ENCODE data around the gene STK11.

STK11 gene

DNA sequence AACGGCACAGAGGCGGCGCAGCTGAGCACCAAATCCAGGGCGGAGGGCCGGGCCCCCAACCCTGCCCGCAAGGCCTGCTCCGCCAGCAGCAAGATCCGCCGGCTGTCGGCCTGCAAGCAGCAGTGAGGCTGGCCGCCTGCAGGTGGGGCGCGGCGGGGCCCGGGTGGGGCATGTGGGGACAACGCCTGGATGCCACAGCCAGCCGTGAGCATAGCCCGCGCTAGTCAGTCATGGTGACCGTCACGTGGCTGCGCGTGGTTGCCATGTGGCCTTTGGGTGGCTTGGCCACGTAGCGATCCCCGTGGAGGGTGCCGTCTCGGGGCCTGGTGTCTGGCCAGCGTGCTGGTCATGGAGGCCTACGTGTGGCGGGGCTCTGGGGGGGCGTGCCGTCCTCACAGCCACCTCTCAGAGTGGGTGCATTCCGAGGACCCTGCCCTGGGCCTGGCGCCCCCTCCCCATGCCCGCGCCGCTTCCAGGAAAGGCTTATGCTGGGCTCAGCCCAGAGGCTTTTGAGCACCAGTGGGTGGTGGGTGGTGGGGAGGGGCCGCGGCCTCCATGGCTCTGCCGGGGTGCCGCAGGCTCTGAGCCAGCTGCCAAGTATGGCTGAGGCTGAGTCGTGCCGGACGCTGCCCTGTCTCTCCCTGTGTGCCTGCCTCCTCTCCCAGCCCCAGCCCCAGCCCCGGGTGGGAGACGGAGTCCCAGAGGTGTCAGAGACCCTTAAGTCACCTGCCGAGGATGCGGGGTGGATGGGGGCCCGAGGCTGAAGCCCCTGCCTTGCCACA, 21.1 kb downstream of the STK11 start:
- no peak for DNase-seq

DNA sequence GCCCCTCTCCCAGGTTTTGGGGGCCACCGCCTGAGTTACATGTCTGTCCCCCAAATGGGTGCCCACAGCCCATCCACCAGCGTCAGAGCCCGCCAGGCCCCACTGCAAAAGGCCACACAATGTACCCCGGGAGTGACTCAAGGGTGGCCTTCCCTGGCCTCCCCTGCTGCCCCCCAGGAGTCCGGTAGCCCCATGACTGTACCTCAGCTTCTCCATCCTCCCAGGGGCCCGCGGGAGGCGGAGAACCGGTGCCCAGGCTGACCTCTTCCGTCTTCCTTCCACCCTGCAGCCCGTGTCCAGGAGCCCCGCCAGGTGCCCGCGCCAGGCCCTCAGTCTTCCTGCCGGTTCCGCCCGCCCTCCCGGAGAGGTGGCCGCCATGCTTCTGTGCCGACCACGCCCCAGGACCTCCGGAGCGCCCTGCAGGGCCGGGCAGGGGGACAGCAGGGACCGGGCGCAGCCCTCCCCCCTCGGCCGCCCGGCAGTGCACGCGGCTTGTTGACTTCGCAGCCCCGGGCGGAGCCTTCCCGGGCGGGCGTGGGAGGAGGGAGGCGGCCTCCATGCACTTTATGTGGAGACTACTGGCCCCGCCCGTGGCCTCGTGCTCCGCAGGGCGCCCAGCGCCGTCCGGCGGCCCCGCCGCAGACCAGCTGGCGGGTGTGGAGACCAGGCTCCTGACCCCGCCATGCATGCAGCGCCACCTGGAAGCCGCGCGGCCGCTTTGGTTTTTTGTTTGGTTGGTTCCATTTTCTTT, 21.9 kb downstream of the STK11 start:
- DNase-seq: no peak

DNA sequence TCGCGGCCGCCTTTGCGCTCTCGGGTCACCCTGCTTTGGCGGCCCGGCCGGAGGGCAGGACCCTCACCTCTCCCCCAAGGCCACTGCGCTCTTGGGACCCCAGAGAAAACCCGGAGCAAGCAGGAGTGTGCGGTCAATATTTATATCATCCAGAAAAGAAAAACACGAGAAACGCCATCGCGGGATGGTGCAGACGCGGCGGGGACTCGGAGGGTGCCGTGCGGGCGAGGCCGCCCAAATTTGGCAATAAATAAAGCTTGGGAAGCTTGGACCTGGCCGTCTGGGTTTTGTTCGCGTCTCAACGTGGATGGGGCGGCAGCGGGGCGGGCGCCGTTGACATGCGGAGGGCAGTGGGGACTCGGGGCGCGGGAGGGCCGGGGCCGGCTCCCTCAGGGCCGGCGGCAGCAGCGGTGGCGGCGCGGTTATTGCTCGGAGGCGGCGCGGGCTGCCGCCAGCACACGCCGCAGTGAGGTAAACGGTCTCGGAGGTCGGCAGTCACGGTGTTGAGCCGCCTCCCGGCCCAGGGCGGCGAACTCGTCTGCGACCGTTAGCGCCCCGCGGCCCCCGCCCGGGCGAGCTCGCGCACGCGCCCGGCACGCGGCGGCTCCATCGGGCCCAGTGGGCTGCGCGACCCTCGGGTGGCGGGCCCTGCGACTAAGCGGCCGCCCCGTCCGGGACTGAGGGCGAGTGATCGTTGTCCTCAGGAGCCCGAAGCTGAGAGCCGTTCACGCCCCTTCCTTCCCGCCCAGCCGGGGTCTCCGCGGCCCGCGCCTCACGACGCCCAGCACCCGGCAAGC, 22.8 kb downstream of the STK11 start:
- DNase-seq: no peak

DNA sequence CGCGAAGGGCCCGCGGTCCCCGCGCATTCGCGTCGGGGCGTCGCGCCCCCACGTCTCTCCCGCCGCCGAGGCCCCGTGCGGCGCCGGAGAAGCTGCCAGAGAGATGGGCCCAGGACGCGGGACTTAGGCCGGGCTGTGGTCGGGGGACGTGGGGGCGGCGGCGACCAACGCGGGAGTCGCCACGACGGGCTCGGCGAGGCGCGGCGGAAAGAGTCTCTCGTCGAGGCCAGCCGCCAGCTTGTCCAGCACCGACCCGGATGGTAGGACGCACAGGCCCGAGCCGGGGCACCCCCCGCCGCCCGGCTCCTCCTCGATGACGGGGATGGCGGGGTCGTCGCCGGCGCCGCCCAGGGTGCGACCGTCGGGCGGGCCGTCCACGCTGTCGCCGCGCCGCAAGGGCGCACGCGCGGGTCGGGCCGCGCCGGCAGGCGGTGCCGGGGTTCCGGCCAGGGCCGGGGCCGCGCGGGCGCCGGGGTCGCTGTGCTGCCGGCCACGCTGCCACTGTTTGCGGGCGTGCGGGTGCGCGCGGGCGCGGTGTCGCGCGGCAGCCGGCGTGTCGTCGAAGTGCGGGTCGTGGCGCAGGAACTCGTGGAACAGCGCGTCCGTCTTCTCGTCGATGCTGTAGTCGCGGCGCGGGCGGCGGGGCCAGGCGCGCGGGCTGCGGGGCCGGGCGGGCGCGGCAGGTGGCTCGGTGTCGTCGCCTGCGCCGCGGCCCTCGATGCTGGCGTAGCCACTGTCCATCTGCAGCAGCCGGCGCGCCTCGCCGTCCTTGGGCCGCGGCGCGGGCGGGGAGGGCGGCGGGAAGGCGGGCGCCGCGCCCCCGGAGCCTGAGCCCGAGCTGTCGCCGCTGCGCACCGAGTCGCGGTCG, 23.7 kb downstream of the STK11 start:
- no peak for DNase-seq

DNA sequence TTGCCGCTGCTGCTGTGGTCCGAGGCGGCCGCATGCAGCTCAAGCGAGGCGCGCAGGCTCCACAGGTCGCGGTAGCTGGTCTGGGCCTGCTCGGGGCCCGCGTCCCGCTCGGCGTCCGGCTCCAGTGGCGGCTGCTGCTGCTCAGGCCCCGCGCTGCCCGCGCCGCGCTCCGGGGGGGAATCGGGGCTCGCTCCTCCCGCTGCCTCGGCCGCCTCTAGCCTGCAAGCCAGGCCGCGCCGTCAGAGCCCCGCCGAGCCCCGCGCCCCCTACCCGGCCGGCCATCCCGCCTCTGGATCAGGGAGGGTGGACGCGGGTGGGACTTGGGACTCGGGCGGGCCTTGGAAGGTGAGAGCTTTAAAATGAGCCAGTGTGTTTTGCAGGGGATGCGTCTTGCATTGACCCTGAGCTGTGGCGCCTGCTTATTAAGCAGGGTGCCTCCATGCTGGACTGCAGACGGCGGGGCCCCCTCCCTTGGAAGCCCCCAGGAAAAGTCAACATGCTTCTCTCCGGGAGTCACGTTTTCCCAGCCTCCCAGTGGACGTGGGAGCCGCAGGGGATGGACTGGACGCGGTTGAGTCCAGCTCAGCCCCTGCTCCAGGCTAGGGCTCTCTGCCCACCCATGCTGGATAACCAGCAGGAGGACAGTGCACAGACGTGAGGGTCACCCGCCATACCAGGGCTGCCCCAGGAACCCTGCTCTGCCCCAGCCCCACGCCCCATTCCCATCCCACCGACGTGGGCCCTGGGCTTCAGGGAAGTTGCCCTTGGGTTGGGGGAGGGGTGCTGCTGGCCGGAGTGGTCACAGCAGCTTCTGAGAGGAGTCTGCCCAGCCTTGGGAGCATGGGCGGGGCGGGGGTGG, 24.6 kb downstream of the STK11 start:
- no peak for DNase-seq

DNA sequence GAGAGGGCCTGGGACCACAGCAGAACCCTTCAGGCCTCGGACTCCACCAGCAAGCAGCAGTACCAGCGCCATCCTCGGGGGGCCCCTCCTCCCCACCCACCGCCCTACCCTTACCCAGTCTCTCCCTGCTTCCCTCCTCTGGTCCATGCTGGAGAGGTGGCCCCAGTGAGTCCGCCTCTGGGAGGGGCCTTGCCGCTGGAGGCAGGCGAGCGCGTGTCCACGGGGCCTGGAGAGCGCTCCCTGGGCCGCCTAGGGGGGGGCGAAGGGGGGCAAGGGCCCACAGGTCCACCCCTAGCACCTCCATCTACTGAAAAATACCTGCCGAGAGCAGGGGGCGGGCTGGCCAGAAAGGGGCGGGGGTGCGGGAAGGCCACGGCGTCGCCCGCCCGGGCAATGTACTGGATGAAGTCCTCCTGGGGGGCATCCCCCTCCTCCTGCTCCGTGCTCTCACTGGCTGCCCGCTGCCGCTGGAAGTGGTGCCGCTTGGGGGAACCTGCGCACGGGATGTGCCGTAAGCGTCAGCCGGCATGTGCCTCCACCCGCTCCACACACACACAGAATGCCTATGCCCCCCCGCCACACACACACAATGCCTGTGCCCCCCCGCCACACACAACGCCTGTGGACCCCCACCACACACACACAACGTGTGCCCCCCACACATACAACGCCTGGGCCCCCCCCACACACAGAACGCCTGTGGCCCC, 25.4 kb downstream of the STK11 start:
- no peak for DNase-seq

DNA sequence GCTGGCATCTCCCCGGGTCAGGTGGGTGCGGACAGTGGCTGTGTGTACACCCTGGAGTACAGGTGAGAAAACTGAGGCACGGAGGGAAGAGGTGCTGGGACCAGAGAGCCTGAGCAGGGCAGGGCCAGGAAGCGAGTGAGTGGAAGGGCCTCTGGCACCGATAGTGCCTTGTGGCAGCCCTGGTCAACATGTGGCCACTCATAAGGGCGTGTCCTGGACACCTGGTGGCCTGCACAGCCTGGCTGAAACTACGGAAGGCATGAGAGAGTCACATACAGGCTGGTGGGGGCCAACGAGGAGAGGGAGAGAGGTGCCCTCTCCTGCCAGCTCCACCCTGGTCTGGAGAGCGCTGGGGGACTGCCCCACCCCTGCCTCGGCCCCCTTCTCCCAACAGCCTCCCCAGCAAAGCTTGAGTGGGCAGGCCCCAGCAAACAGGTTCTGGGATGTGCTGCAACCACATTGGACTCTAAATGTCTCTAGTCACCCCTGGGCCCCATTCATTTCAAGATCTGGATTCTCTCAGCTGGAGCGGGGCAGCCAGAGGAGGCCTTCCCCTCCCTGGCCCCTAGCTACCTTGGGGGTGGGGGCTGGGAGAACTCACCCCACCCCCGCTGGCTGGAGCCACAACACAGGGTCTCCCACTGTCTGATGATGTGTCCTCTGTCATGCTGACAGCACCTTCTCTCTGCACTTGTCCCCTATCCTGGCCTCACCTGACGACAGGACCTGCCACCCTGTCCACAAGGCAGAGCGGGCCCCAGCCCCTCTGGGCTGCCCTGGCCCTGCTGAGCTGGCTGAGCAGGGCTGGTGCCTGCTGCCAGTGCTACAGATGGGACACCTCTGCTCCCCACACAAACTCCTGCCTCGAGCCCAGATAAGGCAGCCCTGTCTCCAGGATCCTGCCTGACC, 26.4 kb downstream of the STK11 start:
- DNase-seq: no peak

DNA sequence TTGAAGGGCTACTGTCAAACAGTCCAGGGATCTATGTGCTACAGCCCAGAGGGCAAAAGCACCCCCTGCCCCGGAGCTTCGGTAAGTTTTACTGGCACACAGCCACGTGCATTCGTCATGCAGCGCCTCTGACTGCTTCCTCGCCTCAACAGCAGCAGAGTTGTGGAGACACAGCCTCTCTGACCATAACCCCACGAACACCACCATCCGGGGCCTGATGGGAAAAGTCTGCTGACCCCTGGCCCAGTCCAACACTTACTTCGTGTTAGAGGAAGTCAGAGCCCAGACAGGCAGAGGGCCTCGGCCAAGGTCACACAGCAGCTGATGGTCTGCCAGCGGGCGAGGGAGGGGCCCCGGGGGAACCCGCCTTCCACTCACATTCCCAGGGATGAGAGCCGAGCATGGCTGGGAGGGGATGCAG, 27.1 kb downstream of the STK11 start:
- DNase-seq: no peak

DNA sequence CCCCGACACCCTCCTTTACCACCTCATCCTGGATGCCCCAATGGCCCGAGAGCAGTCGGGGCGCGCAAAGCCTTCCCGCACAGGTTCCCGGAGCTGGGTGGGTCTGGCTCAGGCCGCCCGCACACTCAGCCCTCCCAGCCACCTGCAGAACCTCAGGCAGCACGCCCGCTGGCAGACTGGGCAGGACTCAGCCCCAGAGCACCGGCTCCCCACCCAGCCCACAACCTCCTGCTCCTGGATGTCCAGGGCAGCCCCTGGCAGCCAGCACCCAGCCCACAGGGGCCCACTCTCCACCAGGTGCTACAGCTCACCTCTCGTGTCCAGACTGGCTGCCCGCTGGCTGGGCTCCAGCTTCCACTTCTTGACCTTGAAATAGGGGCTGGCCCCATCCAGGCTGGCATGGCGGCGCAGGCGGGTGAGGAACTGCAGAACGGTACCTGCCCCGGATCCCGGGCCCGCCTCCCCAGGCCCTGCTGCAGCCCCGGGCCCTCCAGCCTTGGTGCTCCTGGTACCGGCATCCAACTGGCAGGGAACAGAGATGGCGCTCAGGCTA, 27.6 kb downstream of the STK11 start:
- DNase-seq: no peak

DNA sequence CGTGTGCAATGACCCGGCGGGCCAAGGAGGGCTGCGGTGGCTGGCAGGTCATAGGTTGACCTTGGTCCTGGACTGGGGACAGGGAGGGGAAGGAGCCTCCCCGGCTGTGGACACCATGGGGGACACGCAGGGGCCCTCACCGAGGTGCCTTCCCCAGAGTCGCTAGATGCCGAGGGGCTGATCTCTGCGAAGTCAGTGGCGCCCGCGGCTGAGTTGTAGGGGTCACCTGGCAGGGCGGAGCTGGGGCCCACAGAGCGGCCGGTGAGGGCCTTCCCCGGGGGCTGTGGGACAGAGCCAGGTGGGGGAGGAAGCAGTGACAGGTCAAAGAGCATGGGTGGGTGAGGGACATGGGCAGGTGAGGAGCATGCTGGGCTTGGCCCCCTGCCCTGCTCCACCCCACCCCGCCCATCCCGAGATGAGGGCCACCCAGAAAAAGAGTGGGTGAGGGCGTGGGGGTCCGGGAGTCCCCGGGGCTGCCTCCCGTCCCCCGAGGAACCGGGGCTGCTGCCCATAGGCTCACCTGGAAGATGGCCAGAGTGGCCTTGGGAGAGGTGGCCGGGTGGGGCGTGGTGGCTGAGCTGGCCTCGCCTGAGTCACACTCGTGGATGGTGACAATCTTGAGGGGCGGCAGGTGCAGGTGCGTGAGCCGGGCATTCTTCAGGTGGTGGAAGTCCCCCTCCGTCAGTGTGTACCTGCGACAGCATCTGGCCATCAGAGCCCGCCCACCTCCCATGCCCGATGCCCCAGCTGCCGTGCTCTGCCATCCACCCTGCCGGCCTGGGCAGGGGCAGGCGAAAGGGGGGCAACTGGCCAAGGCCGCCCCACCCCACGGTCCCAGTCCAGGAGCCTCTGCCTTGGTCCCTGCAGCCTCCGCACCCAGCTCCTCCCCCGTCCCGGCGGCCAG, 28.7 kb downstream of the STK11 start:
- DNase-seq: no peak

DNA sequence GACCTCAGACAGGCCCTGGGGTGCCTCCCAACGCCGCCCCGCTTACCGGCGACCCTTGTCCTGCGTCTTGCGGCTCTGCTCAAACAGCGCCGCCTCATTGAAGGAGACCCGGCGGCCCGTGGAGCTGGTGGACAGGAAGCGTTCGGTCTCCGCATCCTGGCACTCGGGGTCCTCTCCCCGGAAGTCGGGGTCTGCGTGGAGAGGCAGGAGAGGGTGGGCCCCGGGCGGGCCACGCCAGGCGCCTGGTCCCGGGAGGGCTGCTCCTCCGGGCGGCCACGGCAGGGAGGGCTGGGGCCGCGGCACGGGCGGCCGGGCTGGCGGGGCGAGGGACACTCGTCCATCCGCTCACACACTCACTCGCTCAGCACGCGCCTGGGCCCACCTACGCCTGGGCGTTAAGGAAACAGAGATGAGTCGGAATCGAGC, 29.4 kb downstream of the STK11 start:
- DNase-seq: no peak

DNA sequence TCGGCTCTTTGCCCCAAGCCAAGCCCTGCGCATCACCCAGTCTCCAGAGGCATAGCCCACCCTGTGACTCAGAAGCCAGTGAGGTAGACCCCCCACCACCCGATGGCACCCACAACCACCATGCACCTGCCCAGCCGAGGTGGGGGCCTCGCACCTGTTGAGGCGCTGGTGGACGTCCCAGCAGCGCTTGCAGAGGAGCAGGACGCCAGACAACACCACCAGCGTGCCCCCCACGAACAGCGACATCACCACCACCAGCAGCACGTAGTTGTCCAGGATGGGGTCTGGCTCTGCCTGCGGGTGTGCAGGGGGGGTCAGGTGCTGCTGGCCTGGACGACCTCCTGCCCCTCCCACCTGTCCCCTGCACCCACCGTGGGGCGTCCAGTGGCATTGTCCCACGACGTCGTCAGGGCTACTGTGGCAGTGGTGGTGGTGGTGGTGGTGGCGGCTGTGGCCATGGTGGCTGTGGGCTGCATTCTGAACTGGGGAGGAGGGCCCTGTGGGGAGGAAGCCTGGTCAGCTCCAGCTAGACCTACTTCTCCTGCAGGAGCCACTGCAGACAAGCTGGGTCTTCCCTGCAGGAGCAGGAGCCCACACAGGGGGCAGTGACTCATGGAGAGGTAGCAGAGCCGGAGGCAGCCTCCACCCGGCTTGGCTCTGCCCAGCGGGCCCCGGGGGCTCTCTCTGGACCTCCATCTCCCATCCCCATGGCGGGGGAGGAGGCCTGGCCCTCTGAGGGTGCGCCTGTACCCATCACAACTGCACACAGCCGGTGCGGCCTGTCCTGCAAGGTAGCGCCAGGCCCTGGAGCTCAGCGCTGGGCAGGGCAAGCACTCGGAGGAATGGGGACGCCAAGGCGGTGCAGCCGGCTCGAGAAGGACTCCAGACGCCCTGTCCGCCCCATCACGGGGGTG, 30.3 kb downstream of the STK11 start:
- no peak for DNase-seq

DNA sequence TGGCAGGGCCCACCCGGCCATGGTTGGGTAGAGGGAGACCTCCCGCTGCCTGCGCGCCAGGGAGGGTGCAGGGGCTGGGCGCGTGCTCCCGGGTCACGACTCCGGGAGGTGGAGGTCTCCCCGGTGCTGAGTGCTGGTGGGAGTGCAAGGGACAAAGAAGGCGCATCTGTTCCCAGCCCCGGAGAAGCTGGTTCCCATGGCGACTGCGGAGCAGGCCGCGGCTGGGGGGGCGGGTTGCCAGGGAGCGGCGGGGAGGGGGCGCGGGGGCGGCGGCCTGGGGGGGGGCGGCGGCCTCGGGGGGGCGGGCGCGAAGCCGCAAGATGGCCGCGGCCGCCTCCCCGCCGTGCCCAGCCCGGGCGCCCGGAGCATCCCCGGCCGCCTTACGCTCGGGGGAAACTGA, 31.0 kb downstream of the STK11 start:
- DNase-seq: no peak

DNA sequence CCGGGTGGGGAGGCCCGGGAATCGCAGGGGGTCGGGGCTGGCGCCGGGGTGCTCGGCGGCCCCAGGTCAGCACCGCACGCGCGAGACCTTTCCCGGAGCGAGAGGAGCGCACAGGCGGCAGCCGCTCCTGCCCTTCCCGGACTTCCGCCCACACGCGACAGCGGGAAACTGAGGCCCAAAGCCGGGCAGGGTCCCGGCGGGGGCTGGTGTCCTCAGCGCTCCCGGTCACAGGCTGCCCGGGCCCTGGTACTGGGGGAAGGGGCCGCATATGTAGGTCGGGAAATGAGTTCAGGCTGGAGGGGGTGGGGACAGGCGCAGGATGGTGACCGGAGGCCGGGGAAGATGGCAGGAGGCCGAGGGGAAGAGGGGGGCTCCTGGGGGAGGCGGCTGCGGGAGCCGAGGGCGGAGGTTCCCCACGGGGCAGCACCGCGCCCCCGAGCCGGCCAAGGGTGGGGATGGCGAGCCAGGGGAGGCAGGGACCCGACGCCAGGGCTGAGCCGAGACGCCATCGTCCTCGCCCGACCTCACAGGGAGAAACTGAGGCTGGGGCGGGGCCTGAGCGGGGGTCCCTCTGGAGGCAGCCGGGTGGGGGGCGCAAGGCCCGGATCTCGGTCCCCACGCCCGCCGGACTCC, 31.6 kb downstream of the STK11 start:
- no peak for DNase-seq

DNA sequence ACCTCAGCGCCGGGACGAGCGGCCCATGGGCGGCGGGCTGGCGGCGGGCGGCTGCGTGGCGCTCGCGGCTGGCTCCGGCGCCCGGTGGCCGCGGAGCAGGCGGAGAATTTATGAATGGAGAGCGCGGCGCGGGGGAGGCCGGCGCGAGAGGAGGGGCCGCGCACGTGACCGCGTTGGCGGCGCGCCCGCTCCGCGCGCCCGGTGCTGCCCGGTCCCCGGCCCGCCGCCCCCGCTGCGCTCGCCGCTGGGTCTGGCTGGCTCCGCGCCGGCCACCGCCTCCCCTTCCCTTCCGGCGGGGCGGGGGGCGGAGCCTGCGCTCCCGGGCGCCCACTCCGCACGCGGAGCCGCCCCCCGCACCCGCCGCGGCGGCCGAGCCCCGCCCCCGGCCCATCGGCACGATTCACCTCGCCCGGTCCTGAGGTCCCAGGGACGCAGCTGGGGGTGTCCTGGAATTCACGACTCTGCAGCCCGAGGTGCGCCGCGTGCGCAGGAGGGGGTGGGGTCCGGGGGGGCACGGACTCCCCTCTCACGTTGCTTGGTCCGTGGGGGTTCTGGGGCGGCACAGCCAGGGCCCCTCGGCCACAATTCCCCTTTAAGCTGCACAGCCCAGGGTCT, 32.3 kb downstream of the STK11 start, which contains the start of gene CBARP:
Gene CBARP, minus strand, starts transcription at position 252 of the 615 bp plus-strand sequence. CDS start 1,905 bp downstream, outside the sequence.
- DNase-seq: no peak

All from activated CD4-positive, alpha-beta T cell treated with anti-CD3 and anti-CD28 coated beads, Interleukin-2, amount 50 U/mL, for 1 hour (primary cell).